NCI-H1105 treated with DMSO at 0.1 percent for 48 hours (cell line): ENCODE data around the gene JOSD1.
"Not testable (repeated sequence)": the region's sequence is repeated elsewhere in the genome, so short reads cannot be mapped to it uniquely, and the experiment has no call there.

Source experiments
- DNase-seq: peaks from one replicate; lab custom pipeline; 2025; lab: John Stamatoyannopoulos, UW

The JOSD1 gene

GRCh38 chr22:38684895-38685294 is 15.8 kb downstream of the JOSD1 start:
- no peak for DNase-seq

GRCh38 chr22:38681582-38682335 is 19.0 kb downstream of the JOSD1 start, which contains the start of gene TOMM22:
TSS of gene TOMM22 (plus strand) at chr22:38681957. CDS start at chr22:38681979, 22 bp downstream.
- peak; percentile 79 for DNase-seq

- DNase-seq, result no peak
Observed at GRCh38 chr22:38675833-38676232, 24.9 kb downstream of the JOSD1 start.

- DNase-seq, result no peak
Observed at GRCh38 chr22:38674888-38675287, 25.9 kb downstream of the JOSD1 start.

- DNase-seq, result peak; percentile 8
Observed at GRCh38 chr22:38657045-38657909, 43.5 kb downstream of the JOSD1 start.

- DNase-seq, result peak; percentile 87
Observed at GRCh38 chr22:38656256-38657044, 44.3 kb downstream of the JOSD1 start, which contains the start of the genes CBY1 and FAM227A. TSS of gene CBY1 (plus strand) at chr22:38656638. CDS start at chr22:38668055, 11,417 bp downstream. TSS of gene FAM227A (minus strand) at chr22:38656392. CDS start at chr22:38650168, 6,224 bp downstream.

GRCh38 chr22:38655519-38656255 is 45.1 kb downstream of the JOSD1 start:
- peak; percentile 29 for DNase-seq

- no peak for DNase-seq
Observed at GRCh38 chr22:38653741-38654140, 47.0 kb downstream of the JOSD1 start.

- no peak for DNase-seq
Observed at GRCh38 chr22:38652859-38653258, 47.9 kb downstream of the JOSD1 start.

GRCh38 chr22:38649841-38650522 is 50.8 kb downstream of the JOSD1 start:
- no peak for DNase-seq

GRCh38 chr22:38645430-38645829 is 55.3 kb downstream of the JOSD1 start:
- no peak for DNase-seq

- not testable (repeated sequence) for DNase-seq
Observed at GRCh38 chr22:38644245-38644644, 56.5 kb downstream of the JOSD1 start.

- DNase-seq, result no peak
Observed at GRCh38 chr22:38641476-38642040, 59.2 kb downstream of the JOSD1 start.

- no peak for DNase-seq
Observed at GRCh38 chr22:38638728-38639127, 62.0 kb downstream of the JOSD1 start.

- no peak for DNase-seq
Observed at GRCh38 chr22:38638216-38638615, 62.5 kb downstream of the JOSD1 start.
